ENCODE measurements around the gene ANKRD35. TPM values are rescaled to one million over a fixed set of nuclear protein-coding genes. Genes with fewer than 3 reads are reported as not detected.

Gene ANKRD35
- polyA plus RNA-seq, 1 donor (not counting 4 experiments of a cell fraction or from before 2014, with no cell fraction given): 0.46 TPM

GRCh38 chr1:145918992-145919939 lies 33.6 kb upstream of the ANKRD35 start:
- Histone ChIP-seq H3K79me2 (ENCODE audit: control insufficient read depth, insufficient read depth, low read length) (peaks cover 15% of the 10 kb centered on the region), H3K9ac (ENCODE audit: control insufficient read depth, extremely low read depth, insufficient read depth, low read length) (peak overlapping the region; percentile 90), H3K36me3 (ENCODE audit: control insufficient read depth in 2 of 2, extremely low read depth in 1 of 2, insufficient read depth in 2 of 2, low read length in 2 of 2) (peaks cover 6 to 7% of the 10 kb centered on the region in 2 experiments), H3K4me2 (ENCODE audit: control insufficient read depth, extremely low read depth, insufficient read depth, low read depth, low read length) (peak overlapping the region; percentile 99), H2AFZ (ENCODE audit: control insufficient read depth, low read length) (peak overlapping the region; percentile 99), H3K9me1 (ENCODE audit: control insufficient read depth, extremely low read depth, insufficient read depth, low read length) (no peaks in the 10 kb centered on the region), H3K4me1 (ENCODE audit: control insufficient read depth, extremely low read depth, insufficient read depth, low read length) (peaks cover 19% of the 10 kb centered on the region), H4K20me1 (ENCODE audit: control insufficient read depth, extremely low read depth, insufficient read depth, low read length) (no peaks in the 10 kb centered on the region), H3K27ac (ENCODE audit: control insufficient read depth, insufficient read depth, low read length) (peak overlapping the region; percentile 93), H3K4me3 (ENCODE audit: control insufficient read depth in 2 of 3, extremely low read depth in 1 of 3, insufficient read depth in 2 of 3, low read depth in 1 of 3, low read length in 3 of 3) (peak overlapping the region; percentile 66 to 91 (median 88)), H3K27me3 (ENCODE audit: control insufficient read depth, extremely low read depth, insufficient read depth, low read length) (no peaks in the 10 kb centered on the region), H3K9me3 (ENCODE audit: control insufficient read depth, low read depth, low read length) (no peaks in the 10 kb centered on the region)
- dilution Hi-C loops (cut with MboI; ENCODE audit: extremely low pct_ligation_motif_present, low sequenced_read_pairs): no loop called here
- DNase-seq (ENCODE audit: low read depth, low spot score): no peak
- FAIRE-seq: no peak
- TF ChIP-seq EZH2 (IDR thresholded peaks at IDR 0.05; ENCODE audit: low read length) (no peak), CTCF (optimal IDR thresholded peaks at IDR 0.05 in 1 of 3, IDR thresholded peaks at IDR 0.05 in 1 of 3, conservative IDR thresholded peaks at IDR 0.05 in 1 of 3; ENCODE audit: extremely low read depth in 1 of 3, insufficient read depth in 2 of 3, low read length in 3 of 3) (no peak)

GRCh38 chr1:145918144-145918991 lies 32.7 kb upstream of the ANKRD35 start, which contains the start of gene PEX11B:
Gene PEX11B, minus strand, starts transcription at chr1:145918717. Its CDS starts 29 bp downstream, at chr1:145918688.
- Histone ChIP-seq H3K4me3 (ENCODE audit: control insufficient read depth in 2 of 3, extremely low read depth in 1 of 3, insufficient read depth in 2 of 3, low read depth in 1 of 3, low read length in 3 of 3) (peak within 1 kb of the TSS; percentile 66 to 91 (median 88)), H4K20me1 (ENCODE audit: control insufficient read depth, extremely low read depth, insufficient read depth, low read length) (no peaks in the 10 kb centered on the region), H3K27ac (ENCODE audit: control insufficient read depth, insufficient read depth, low read length) (peak within 1 kb of the TSS; percentile 93), H3K79me2 (ENCODE audit: control insufficient read depth, insufficient read depth, low read length) (peaks cover 15% of the 10 kb centered on the region), H3K9ac (ENCODE audit: control insufficient read depth, extremely low read depth, insufficient read depth, low read length) (peak within 1 kb of the TSS; percentile 90), H3K4me1 (ENCODE audit: control insufficient read depth, extremely low read depth, insufficient read depth, low read length) (peaks cover 19% of the 10 kb centered on the region), H3K27me3 (ENCODE audit: control insufficient read depth, extremely low read depth, insufficient read depth, low read length) (no peaks in the 10 kb centered on the region), H3K9me1 (ENCODE audit: control insufficient read depth, extremely low read depth, insufficient read depth, low read length) (no peaks in the 10 kb centered on the region), H2AFZ (ENCODE audit: control insufficient read depth, low read length) (peak within 1 kb of the TSS; percentile 99), H3K4me2 (ENCODE audit: control insufficient read depth, extremely low read depth, insufficient read depth, low read depth, low read length) (peak within 1 kb of the TSS; percentile 99), H3K36me3 (ENCODE audit: control insufficient read depth in 2 of 2, extremely low read depth in 1 of 2, insufficient read depth in 2 of 2, low read length in 2 of 2) (peaks cover 6 to 8% of the 10 kb centered on the region in 2 experiments), H3K9me3 (ENCODE audit: control insufficient read depth, low read depth, low read length) (no peaks in the 10 kb centered on the region)
- no peak for DNase-seq (ENCODE audit: low read depth, low spot score)
- TF ChIP-seq EZH2 (IDR thresholded peaks at IDR 0.05; ENCODE audit: low read length): no peak
- no peak for TF ChIP-seq CTCF (optimal IDR thresholded peaks at IDR 0.05 in 1 of 3, IDR thresholded peaks at IDR 0.05 in 1 of 3, conservative IDR thresholded peaks at IDR 0.05 in 1 of 3; ENCODE audit: extremely low read depth in 1 of 3, insufficient read depth in 2 of 3, low read length in 3 of 3)
- dilution Hi-C loops (cut with MboI; ENCODE audit: extremely low pct_ligation_motif_present, low sequenced_read_pairs): no loop called here
- FAIRE-seq: no peak

Measured in keratinocyte (primary cell).